Suprapubic skin (tissue), 4 donors: ENCODE results near the gene FDX2. TPM values are rescaled to one million over a fixed set of nuclear protein-coding genes. Genes with fewer than 3 reads are reported as not detected.

Experiments
- DNase-seq, 2 donors: peaks; one replicate each; pipeline ENCODE4 v3.0.0-alpha.2; 2019; ENCODE audit warnings: low spot score in 2 of 2
- H3K27ac ChIP-seq: fragments of 200-600 bp; sonication (generic); one replicate; pipeline ENCODE4 v1.5.1; 2019
- H3K27me3 ChIP-seq: fragments of 200-600 bp; sonication (generic); one replicate; pipeline ENCODE4 v1.5.1; 2019
- H3K36me3 ChIP-seq: fragments of 200-600 bp; sonication (generic); one replicate; pipeline ENCODE4 v1.5.1; 2019
- H3K4me1 ChIP-seq: fragments of 200-600 bp; sonication (generic); one replicate; pipeline ENCODE4 v1.5.1; 2019
- H3K4me3 ChIP-seq: fragments of 200-600 bp; sonication (generic); one replicate; pipeline ENCODE4 v1.5.1; 2019; ENCODE audit warnings: mild to moderate bottlenecking
- H3K9me3 ChIP-seq: fragments of 200-600 bp; sonication (generic); one replicate; pipeline ENCODE4 v1.5.1; 2019
- CTCF ChIP-seq, 2 donors: fragments of 200-600 bp in 1 of 2; fragments of 450-650 bp in 1 of 2; sonication (generic) in 1 of 2; IDR thresholded peaks; one replicate each; pipeline ENCODE4 v1.5.1; 2016 to 2019; ENCODE audit warnings: antibody characterized with exemption in 2 of 2, mild to moderate bottlenecking in 1 of 2, moderate library complexity in 1 of 2
- EP300 ChIP-seq: sonication (generic); formaldehyde crosslinking; IDR thresholded peaks from one replicate; pipeline ENCODE4 v1.6.1; 2017; ENCODE audit warnings: antibody characterized with exemption
- POLR2A ChIP-seq, 2 donors: fragments of 450-650 bp; IDR thresholded peaks; one replicate each; pipeline ENCODE4 v1.6.1; 2017; ENCODE audit warnings: antibody characterized with exemption in 2 of 2, mild to moderate bottlenecking in 2 of 2, moderate library complexity in 2 of 2
- POLR2AphosphoS5 ChIP-seq, 3 donors: sonication (generic); formaldehyde crosslinking; IDR thresholded peaks; one replicate each; pipeline ENCODE4 v1.6.1; 2017; ENCODE audit warnings: antibody characterized with exemption in 3 of 3
- WGBS: methylation state at CpG from one replicate; pipeline ENCODE4 v1.1.5; 2018; 5-methylcytosine and 5-hydroxymethylcytosine counted together
- total RNA-seq, 4 donors: library from RNA; depleted of rRNA; stranded (reverse); fragments of >200 nt; gene quantifications; one replicate each; pipeline ENCODE4 v1.1.0, GENCODE V29; 2016

The FDX2 gene
- total RNA-seq, 4 donors from 2014 or later: 7.9 to 19.0 (median 14.5) TPM

- Histone ChIP-seq H3K27ac (no peak overlapping the region), H3K27me3 (no peaks in the 10 kb centered on the region), H3K36me3 (peaks cover 94% of the 10 kb centered on the region), H3K9me3 (no peaks in the 10 kb centered on the region), H3K4me3 (no peak overlapping the region), H3K4me1 (no peaks in the 10 kb centered on the region)
- TF ChIP-seq POLR2A (IDR thresholded peaks at IDR 0.05): no peak
- no peak for TF ChIP-seq POLR2AphosphoS5 (IDR thresholded peaks at IDR 0.05)
- no peak for TF ChIP-seq CTCF (IDR thresholded peaks at IDR 0.05)
- no peak for TF ChIP-seq EP300
- DNase-seq: no peak
- 79% methylated on average over 12 of the region's 16 CpGs for WGBS
Measured at GRCh38 chr19:10361569-10362011, 45.8 kb upstream of the FDX2 start.

- H3K27ac ChIP-seq: no peak overlapping the region
- DNase-seq: no peak
- 92% methylated on average over 9 of the region's 12 CpGs for WGBS
- H3K4me3 ChIP-seq: no peak overlapping the region
- H3K4me1 ChIP-seq: peaks cover 3% of the 10 kb centered on the region
- peaks cover 97% of the 10 kb centered on the region for H3K36me3 ChIP-seq
- no peaks in the 10 kb centered on the region for H3K9me3 ChIP-seq
- H3K27me3 ChIP-seq: no peaks in the 10 kb centered on the region
- TF ChIP-seq POLR2A (IDR thresholded peaks at IDR 0.05) (no peak), POLR2AphosphoS5 (IDR thresholded peaks at IDR 0.05) (no peak), EP300 (no peak), CTCF (IDR thresholded peaks at IDR 0.05) (no peak)
Measured at GRCh38 chr19:10356431-10356830, 40.6 kb upstream of the FDX2 start.

DNA sequence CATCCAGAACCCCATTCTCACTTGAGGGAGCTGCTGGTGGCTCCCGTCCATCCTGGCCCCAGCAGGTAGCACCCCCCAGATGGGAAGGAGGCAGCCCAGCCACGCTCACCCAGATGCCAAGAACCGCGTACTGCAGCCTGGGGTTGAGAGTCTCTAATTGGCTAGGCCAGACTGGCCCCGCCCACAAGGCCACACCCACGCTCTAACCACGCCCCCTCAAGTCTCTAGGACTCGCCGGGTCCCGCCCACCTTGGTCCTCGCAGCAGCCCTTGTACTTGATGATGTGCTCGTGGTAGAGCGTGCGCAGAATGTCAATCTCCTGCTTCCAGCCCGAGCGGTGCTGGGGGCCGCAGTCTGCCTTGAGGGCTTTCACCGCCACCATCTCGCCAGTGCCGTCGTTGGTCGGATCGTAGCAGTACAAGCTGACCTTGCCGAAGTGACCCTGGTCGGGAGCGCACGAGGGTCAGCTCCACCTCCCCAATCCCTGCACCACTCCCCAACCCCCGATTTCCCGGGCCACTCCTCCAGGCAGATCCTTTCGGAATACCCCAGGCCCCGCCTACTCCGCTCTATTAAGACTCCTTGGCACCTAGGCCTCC is 38.1 kb upstream of the FDX2 start:
- Histone ChIP-seq H3K4me3 (no peak overlapping the region), H3K27ac (no peak overlapping the region), H3K36me3 (peaks cover 82% of the 10 kb centered on the region), H3K27me3 (no peaks in the 10 kb centered on the region), H3K4me1 (peaks cover 3% of the 10 kb centered on the region), H3K9me3 (no peaks in the 10 kb centered on the region)
- TF ChIP-seq EP300 (no peak), CTCF (IDR thresholded peaks at IDR 0.05) (no peak), POLR2A (IDR thresholded peaks at IDR 0.05) (no peak), POLR2AphosphoS5 (IDR thresholded peaks at IDR 0.05) (no peak)
- 82% methylated on average over 26 of the region's 32 CpGs for WGBS
- DNase-seq: no peak

DNA sequence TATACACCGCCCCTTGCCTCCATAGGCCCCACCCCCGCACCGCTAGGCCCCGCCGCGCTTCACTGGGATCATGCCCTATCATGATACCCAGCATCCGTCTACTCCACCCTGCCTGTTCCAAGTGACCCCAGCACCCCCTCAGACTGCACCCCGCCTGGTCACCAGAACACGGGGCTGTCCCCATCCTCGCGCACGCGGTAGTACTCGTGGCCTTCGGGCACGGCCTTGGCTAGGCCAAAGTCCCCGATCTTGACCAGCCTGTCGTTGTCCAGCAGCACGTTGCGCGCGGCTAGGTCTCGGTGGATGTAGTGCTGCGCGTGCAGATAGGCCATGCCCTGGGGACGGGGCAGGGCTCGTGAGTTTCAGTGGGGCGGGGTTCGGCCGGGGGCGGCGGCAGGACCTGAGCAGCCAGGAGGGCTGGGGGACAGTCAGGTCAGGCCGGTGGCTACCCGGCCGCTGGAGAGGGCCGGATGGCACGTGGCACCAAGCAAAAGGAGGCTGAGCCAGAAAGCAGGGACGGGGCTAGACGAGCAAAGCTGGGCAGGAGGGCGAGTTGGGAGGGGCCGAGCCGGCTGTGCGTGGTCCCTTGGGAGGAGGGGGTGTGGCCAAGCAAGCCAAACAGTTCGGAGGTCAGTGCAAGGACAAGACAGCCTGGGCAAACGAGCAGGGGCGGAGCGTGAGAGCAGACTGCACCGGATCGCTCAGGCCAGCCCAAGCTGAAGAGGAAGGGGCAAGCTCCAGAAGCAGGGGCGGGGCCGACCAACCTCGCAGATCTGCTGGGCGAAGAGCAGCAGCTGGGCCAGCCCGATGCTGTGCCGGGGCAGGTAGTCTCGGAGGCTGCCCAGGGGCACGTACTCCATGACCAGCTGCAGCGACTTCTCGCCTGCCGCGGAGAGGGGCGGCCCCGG is 37.2 kb upstream of the FDX2 start:
- no peak for DNase-seq
- Histone ChIP-seq H3K4me1 (peaks cover 3% of the 10 kb centered on the region), H3K4me3 (no peak overlapping the region), H3K27me3 (no peaks in the 10 kb centered on the region), H3K27ac (no peak overlapping the region), H3K36me3 (peaks cover 75% of the 10 kb centered on the region), H3K9me3 (no peaks in the 10 kb centered on the region)
- TF ChIP-seq POLR2A (IDR thresholded peaks at IDR 0.05) (no peak), EP300 (no peak), CTCF (IDR thresholded peaks at IDR 0.05) (no peak), POLR2AphosphoS5 (IDR thresholded peaks at IDR 0.05) (no peak)
- WGBS: 83% methylated on average over 50 of the region's 63 CpGs

DNA sequence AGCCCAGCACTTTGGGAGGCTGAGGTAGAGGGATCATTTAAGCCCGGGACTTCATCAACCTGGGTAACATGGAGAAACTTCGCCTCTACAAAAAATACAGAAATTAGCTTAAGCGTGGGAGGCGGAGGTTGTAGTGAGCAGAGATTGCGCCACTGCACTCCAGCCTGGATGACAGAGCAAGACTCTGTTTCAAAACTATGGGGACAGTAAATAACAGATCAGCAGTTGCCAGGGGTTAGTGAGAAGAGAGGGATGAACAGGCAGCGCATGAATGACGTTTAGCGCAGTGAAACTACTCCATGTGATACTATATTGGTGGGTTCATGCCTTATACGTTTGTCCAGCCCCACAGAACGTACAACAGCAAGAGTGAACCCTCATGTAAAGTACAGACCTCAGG is 30.7 kb upstream of the FDX2 start:
- no peaks in the 10 kb centered on the region for H3K9me3 ChIP-seq
- no peak overlapping the region for H3K4me3 ChIP-seq
- H3K4me1 ChIP-seq: no peaks in the 10 kb centered on the region
- H3K27me3 ChIP-seq: no peaks in the 10 kb centered on the region
- peaks cover 12% of the 10 kb centered on the region for H3K36me3 ChIP-seq
- 71% methylated on average over 10 of the region's 10 CpGs for WGBS
- DNase-seq: no peak
- no peak overlapping the region for H3K27ac ChIP-seq
- no peak for TF ChIP-seq EP300
- TF ChIP-seq CTCF (IDR thresholded peaks at IDR 0.05): no peak
- no peak for TF ChIP-seq POLR2AphosphoS5 (IDR thresholded peaks at IDR 0.05)
- TF ChIP-seq POLR2A (IDR thresholded peaks at IDR 0.05): no peak
